DMS79 (cell line): ENCODE measurements around the gene SLC34A1.

Experiments used
- DNase-seq: peaks from one replicate; lab custom pipeline; 2025; lab: John Stamatoyannopoulos, UW

The SLC34A1 gene

DNA sequence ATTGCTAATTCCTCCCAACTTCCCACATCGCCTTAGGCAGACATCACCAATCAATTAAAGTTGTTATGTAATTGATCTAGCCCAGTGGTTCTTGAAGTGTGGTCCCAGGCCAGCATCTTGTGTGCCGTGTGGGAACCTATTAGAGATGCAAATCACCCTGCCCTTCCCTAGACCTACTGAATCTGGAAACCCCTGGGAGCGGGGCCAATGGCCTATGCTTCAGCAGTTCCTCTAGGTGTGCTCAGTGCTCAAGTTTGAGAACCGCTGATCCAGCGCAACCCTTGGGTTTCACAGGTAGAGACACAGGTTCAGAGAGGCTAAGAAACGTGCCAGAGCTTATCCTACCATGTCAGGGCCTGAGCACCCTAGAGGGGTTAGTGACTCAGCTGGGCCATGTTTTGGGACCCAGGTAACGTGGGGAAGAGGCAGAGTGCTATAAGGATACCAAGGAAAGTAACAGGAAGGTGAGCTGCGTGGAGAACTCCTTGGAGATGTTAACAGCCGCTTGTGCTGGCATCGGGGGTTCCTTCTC lies 4.4 kb downstream of the SLC34A1 start:
- DNase-seq, result no peak

DNA sequence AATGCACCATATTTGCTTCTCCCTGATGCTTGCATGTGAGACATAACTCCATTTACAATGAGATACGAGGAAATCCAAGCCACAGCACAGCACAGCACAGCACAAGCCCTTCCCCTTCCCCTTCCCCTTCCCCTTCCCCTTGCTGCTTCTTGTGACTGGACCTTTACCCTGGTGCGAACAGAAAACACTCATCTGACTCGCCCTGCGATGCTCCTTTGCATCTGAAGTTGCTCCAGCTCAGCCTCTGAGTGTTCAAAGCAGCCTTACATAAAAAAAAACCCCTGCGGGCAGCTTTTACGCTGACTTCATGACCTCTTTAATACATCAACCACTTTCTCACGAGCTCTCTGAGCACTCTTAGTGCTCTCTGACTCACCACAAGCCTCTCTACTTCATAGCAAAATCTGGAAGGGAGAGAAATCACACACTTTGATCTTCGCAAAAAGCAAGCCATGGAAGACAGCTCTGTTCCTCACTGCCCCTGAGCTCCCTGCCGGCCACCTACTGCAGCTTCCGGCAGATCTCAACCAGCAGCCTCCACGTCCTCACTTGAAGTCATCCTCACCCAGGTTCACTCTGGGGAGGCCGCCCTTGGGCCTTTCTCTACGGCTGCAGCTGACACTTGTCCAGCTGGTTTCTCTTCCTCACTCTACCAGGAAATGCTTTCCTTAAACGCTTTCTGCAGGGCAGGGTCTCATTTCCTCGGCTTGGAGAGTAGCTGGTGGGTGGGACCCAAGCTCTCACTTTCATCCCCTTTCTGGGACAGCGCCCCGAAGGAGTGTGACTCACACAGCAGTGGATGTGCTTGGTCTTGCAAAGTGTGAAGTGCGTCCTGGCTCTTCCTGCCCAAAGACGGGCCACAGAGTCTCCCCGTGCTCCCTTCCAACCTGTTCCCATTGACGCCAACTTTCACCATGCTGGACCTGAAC lies 5.3 kb downstream of the SLC34A1 start:
- peak; percentile 77 for DNase-seq

- peak; percentile 29 for DNase-seq
Measured at GRCh38 chr5:177390363-177391300, 6.4 kb downstream of the SLC34A1 start.

- DNase-seq, result no peak
Measured at GRCh38 chr5:177392765-177393164, 8.5 kb downstream of the SLC34A1 start.

DNA sequence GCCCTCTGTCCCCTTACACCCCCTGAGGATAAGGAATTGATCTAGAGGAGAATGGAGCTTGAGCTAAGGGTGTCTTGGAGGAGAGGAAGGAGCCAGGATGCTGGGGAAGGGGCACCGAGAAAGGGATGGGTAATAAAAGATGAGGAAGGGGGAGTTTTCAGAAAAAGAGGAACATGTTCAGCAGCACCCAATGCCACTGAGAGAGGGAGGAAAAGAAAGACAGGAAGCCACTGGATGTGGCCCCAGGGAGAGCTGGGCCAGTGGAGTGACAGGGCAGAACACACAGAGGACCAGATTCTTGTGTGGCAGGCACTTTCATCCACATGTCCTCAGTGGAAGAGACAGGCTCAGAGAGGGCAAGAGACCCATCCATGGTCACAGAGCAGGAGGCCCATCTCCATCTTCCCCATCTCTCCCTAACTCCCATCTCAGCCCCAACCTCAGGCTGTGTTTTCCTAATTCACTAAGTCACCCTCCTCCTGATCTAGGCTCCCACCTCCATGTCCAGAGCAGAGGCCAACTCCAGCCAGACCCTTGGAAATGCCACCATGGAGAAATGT lies 9.1 kb downstream of the SLC34A1 start:
- DNase-seq, result no peak

DNA sequence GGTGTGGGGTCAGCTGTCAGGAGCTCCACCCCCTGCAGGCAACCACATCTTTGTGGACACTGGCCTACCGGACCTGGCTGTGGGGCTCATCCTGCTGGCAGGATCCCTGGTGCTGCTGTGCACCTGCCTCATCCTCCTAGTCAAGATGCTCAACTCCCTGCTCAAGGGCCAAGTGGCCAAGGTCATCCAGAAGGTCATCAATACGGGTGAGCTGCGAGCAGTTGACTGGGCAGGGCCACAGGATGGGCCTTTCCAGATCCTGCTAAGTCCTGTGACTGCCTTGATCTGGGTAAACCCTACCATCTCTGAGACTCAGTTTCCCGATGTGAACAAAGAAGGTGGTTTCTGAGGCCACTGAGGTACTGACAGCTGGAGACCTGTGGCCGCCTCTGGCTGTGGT lies 9.8 kb downstream of the SLC34A1 start:
- no peak for DNase-seq

- no peak for DNase-seq
Measured at GRCh38 chr5:177396078-177396477, 11.8 kb downstream of the SLC34A1 start.

- DNase-seq, result no peak
Measured at GRCh38 chr5:177396807-177397206, 12.6 kb downstream of the SLC34A1 start.

DNA sequence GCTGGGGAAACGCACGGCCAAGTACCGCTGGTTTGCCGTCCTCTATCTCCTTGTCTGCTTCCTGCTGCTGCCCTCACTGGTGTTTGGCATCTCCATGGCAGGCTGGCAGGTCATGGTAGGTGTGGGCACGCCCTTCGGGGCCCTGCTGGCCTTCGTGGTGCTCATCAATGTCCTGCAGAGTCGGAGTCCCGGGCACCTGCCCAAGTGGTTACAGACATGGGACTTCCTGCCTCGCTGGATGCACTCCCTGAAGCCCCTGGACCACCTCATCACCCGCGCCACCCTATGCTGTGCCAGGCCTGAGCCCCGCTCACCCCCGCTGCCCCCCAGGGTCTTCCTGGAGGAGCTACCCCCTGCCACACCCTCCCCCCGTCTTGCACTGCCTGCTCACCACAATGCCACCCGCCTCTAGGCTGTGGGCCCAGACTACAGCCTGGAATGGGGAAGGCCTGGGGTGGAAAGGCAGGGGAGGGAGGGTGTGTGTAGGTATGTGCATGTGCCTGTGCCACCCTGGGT lies 13.7 kb downstream of the SLC34A1 start:
- no peak for DNase-seq

DNA sequence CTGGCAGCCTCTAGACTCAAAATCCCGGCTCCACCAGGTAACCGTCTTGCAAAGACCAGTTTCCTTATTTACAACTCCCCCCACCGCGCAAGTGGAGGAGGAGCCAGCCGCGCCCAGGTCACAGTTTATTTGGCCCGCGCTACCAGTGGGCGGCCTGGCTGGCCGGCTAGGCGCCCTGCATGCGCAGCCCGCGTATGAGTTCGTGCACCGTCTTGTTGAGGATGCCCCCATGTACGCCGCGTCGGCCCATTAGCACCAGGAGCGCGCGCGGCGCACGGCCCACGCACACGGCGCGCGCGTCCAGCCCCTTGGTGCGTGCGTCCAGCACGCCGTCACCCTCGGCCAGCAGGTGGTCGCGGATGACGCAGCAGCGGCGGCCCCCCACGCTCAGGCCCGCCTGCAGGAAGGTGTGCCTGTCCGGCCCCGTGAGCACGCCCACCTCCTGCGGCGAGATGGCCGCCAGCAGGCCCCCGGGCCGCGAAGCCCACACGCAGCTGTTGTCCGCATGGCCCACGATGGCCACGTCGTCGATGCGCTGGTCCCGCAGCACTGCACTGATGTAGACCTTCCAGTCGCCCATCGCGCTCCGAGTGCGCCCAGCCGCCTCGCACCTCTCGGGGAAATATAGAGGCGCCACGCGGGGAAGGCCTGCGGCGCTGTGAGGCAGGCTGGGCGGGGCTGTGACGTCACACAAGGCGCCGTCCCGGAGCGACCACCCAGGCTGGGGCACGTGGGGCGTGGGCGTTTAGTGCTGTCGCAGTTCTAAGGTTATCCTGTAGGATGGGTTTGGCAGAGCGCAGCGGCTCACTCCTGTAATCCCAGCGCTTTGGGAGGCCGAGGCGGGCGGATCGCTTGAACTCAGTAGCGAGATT lies 16.0 kb downstream of the SLC34A1 start, which contains the start of gene PFN3:
Gene PFN3 (minus strand): TSS at position 665 of the 872 bp plus-strand sequence. CDS start 85 bp downstream, at position 580.
- no peak for DNase-seq

GRCh38 chr5:177402271-177403043 lies 18.2 kb downstream of the SLC34A1 start:
- DNase-seq, result peak; percentile 53

DNA sequence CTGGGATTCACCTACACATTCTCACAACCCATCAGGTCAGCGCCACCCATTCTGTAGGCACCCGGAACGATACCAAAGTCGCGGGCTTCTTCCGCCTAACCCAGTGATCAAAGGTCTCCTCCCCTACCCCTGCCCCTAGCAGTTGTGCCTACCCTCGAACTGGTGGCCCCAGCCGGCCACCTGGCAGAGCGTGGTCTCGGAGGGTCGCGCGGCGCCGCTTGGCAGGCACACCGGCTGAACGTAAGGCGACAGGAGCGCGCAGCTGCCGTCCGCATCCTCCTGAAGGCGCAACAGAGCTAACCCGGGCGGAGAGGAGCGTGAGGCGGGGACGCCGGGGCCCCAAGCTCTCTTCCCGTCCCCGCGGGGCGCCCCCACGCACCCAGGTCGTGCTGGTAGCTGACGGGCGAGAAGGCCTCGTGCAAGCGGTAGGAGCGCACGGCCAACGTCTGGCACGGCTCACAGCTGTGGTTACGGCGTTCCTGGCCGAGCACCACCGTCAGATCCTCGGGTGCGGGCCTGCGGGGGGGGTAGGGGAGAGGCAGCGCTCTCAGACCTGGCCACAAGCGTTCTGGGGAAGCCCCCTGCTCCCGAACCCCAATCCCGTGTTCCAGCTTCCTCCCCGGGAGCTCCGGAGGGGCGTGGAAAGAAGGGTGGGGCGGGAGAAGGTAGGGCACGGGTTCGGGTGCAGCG lies 19.0 kb downstream of the SLC34A1 start:
- DNase-seq, result peak; percentile 22

DNA sequence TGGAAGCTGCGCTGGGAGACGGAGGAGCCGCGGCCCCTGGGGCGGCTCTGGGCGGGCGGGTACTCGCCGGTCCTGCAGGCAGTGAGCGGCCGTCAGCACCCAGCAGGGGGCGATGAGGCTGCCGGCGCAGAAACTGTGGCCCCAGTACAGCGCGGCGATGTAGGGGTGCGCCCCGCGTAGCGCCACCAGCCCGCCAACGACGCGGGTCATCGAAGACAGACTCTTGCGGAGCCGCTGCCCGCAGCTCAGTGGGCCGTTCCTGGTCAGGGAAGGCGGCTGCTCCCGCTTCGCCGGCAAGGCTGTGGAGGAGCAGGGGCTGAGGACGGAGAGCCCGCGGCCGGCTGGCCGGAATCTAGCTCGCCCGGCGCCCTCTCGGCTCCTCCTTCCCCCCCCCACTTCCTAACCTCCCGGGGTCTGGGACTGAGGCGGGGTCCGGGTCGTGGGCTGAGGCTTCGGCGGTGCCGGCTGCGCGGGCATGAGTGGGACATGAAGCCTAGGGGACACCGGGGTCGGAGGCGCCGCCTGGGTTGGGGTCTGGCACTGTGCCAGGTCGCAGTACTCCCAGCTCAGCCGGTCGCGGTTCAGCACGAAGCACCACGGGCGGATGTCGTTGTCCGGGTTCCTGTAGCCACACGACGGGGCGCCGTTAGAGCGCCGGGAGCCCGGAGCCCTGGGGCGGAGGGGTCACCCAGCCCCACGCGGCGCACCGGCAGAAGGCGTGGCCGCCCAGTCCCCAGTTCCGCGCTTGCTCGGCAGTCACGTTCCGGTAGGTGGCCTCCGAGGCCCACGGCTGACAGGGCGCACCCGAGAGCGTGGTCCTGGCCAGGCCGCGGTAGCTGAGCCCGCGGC lies 19.8 kb downstream of the SLC34A1 start:
- DNase-seq, result no peak

- no peak for DNase-seq
Measured at GRCh38 chr5:177404641-177405179, 20.5 kb downstream of the SLC34A1 start.

- DNase-seq, result no peak
Measured at GRCh38 chr5:177405312-177405711, 21.1 kb downstream of the SLC34A1 start.

DNA sequence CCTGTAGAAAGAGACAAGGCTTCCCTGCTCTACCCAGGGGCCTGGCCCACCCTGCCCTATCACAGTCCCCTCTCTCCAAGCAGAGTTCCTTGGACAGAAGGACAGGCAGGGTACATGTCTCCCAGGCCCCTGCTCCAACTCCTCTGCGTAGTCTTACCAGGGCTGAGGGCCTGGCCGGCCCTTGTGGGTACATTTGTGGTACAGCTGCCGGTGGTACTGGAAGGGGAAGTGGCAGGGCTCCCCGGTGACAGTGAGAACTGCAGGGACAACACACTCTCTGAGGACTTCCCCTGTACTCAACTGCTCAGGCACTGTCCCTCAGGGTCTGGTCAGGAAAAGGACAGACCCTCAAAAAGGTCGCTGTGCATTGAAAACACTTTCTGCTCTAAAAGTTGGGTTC lies 21.6 kb downstream of the SLC34A1 start:
- DNase-seq, result no peak

GRCh38 chr5:177409043-177409801 lies 25.0 kb downstream of the SLC34A1 start, which contains the start of gene F12:
Gene F12 (minus strand): TSS chr5:177409564. CDS start chr5:177409527, 37 bp downstream.
- DNase-seq, result no peak
